Measurements from ENCODE around the gene DNAJC3.

Gene DNAJC3

DNA sequence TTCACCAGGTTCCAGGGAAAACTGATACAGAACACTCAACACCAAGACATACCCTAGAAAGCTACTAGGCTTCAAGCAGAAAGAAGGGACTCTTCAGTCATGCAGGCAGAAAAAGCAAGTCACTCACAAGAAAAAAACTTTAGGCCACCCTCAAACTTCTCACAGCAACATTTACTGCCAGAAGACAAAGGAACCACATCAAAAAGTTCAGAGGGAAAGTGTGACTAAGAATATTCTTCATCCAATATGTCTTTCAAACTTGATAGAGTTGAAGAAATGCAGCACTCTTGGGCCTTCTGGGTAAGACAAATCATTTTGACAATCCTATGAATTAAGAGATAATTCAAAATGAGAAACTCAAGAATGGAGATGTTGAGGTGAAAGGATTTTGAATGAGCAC is 40.1 kb upstream of the DNAJC3 start:
- no peaks in the 10 kb centered on the region for H3K27me3 ChIP-seq (replicated peaks; ENCODE audit: control insufficient read depth, insufficient read depth, low read length)
- H3K4me3 ChIP-seq (replicated peaks; ENCODE audit: low read depth, low read length), result no peak overlapping the region
- H3K36me3 ChIP-seq (ENCODE audit: control insufficient read depth, insufficient read depth, low read length), result no peaks in the 10 kb centered on the region
- DNase-seq (ENCODE audit: extremely low read depth, insufficient read length), result no peak
- TF ChIP-seq, protein P1, sequence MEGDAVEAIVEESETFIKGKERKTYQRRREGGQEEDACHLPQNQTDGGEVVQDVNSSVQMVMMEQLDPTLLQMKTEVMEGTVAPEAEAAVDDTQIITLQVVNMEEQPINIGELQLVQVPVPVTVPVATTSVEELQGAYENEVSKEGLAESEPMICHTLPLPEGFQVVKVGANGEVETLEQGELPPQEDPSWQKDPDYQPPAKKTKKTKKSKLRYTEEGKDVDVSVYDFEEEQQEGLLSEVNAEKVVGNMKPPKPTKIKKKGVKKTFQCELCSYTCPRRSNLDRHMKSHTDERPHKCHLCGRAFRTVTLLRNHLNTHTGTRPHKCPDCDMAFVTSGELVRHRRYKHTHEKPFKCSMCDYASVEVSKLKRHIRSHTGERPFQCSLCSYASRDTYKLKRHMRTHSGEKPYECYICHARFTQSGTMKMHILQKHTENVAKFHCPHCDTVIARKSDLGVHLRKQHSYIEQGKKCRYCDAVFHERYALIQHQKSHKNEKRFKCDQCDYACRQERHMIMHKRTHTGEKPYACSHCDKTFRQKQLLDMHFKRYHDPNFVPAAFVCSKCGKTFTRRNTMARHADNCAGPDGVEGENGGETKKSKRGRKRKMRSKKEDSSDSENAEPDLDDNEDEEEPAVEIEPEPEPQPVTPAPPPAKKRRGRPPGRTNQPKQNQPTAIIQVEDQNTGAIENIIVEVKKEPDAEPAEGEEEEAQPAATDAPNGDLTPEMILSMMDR (IDR thresholded peaks at IDR 0.05; ENCODE audit: insufficient read depth, low read length, poor library complexity, severe bottlenecking), result no peak

DNA sequence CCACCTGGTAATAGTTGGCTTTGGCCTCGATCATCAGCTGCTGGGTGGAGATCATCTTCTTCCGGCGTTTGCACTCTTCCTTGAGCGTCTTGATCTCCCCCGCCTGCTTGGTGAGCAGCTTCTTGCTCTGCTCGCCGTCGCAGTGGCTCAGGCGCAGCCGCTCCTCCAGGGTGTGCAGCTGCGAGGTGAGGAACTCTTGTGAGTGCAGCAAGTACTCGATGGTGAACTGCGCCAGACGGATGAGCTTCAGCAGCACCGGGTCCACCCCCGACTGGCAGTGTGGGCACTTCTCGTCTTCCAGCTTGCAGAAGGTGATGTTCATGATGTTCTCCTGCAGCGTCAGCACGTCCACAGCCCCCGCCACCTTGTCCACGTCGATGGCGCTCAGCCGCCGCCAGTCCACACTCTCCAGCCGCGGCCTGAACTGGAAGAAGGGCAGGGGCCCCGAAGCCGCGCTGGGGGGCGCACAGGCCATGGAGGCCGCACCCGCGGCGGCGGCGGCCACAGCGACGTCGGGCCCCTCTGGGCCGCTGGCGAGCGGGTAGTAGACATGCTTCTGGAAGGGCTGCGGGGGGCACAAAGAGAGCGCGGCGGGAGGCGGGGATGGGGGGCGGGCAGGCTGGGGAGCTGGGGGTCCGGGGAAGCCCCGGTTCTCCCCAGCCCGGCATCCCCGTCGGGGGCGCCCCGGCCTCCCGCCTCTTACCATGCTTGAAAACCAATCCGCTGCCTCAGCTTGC is 35.5 kb upstream of the DNAJC3 start:
- H3K27me3 ChIP-seq (replicated peaks; ENCODE audit: control insufficient read depth, insufficient read depth, low read length), result no peaks in the 10 kb centered on the region
- TF ChIP-seq, protein P1 (IDR thresholded peaks at IDR 0.05; ENCODE audit: insufficient read depth, low read length, poor library complexity, severe bottlenecking), result no peak
- H3K4me3 ChIP-seq (replicated peaks; ENCODE audit: low read depth, low read length), result no peak overlapping the region
- DNase-seq (ENCODE audit: extremely low read depth, insufficient read length), result no peak
- no peaks in the 10 kb centered on the region for H3K36me3 ChIP-seq (ENCODE audit: control insufficient read depth, insufficient read depth, low read length)

DNA sequence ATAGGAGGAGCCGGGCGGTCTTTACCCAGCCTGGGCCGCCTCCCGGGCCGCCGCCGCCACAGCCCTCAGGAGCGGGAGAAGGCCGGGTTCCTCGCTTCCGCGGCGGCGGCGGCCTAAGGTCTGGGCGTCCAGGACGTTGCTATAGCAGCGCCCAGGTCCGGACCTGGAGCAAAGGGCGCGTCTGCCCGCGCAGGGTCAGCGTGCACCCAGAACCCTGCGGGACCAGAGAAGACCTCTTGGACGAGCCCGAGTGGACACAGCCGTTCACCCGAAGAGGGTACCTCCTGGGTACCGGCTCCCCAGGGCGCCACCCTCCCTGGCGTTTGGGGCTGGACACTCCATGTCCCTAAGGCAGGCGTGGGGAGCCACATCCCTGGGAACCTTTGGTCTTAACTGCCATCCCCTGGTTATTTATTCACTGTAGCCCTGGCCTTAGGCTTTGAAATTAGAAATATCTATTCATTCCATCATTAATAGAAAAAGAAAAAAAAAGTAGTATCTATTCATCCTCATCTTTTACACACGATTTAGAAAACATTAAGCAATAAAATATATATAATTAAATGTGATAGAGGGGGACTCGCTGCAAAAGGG is 34.8 kb upstream of the DNAJC3 start:
- TF ChIP-seq, protein P1 (IDR thresholded peaks at IDR 0.05; ENCODE audit: insufficient read depth, low read length, poor library complexity, severe bottlenecking), result no peak
- no peak for DNase-seq (ENCODE audit: extremely low read depth, insufficient read length)
- Histone ChIP-seq H3K36me3 (ENCODE audit: control insufficient read depth, insufficient read depth, low read length) (no peaks in the 10 kb centered on the region), H3K4me3 (replicated peaks; ENCODE audit: low read depth, low read length) (no peak overlapping the region), H3K27me3 (replicated peaks; ENCODE audit: control insufficient read depth, insufficient read depth, low read length) (no peaks in the 10 kb centered on the region)

DNA sequence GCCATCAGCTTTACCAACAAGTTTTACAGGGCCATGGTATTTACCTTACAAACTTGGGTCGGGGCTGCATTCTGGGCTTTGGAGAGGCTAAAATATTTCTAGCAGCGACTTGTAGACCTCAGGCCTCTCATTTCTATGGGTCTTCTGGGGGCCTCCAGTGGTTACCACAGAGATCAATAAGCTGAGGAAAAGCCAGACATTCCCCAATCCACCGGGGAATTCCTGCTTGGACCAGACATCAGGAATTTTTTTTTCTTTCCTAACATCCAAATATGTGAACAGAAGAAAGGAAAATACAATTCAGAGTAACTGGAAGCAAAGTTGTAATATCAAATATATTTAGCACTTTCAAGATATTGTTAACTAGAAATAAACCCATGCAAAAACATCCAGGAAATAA is 33.9 kb upstream of the DNAJC3 start:
- no peaks in the 10 kb centered on the region for H3K27me3 ChIP-seq (replicated peaks; ENCODE audit: control insufficient read depth, insufficient read depth, low read length)
- H3K4me3 ChIP-seq (replicated peaks; ENCODE audit: low read depth, low read length), result no peak overlapping the region
- no peak for DNase-seq (ENCODE audit: extremely low read depth, insufficient read length)
- H3K36me3 ChIP-seq (ENCODE audit: control insufficient read depth, insufficient read depth, low read length), result no peaks in the 10 kb centered on the region
- TF ChIP-seq, protein P1 (IDR thresholded peaks at IDR 0.05; ENCODE audit: insufficient read depth, low read length, poor library complexity, severe bottlenecking), result no peak

DNA sequence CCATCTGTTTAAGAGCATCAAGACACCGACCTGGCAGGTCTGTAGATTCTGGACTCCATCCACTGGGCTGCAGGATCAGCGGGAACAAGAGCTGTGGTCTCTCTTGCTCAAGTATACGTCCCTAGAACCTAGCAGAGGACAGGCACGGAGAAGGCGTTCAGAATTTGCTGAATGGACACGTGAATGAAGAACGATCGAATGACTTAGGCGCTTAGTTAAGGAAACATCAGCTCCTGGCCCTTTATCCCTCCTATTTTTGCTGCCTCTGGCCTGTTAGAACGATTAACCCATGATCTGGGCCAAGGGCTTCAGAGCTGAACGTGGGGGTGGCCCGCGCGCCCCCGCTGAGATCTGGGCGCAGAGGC is 33.4 kb upstream of the DNAJC3 start:
- no peak for DNase-seq (ENCODE audit: extremely low read depth, insufficient read length)
- TF ChIP-seq, protein P1 (IDR thresholded peaks at IDR 0.05; ENCODE audit: insufficient read depth, low read length, poor library complexity, severe bottlenecking), result no peak
- Histone ChIP-seq H3K4me3 (replicated peaks; ENCODE audit: low read depth, low read length) (peak overlapping the region; percentile 67), H3K27me3 (replicated peaks; ENCODE audit: control insufficient read depth, insufficient read depth, low read length) (no peaks in the 10 kb centered on the region), H3K36me3 (ENCODE audit: control insufficient read depth, insufficient read depth, low read length) (no peaks in the 10 kb centered on the region)

Measured in GM06990 (cell line).